Measurements from ENCODE around the gene DDA1. TPM values are rescaled to one million over a fixed set of nuclear protein-coding genes. Genes with fewer than 3 reads are reported as not detected.
A peak's percentile ranks its signal among the peaks of the same experiment; 100 is the strongest.

DDA1 gene
- total and polyA plus RNA-seq, 9 of the 15 experiments (the other 6 are each of a cell fraction or from before 2014, with no cell fraction given): 1.4 to 83.8 (median 33.8) TPM

DNA sequence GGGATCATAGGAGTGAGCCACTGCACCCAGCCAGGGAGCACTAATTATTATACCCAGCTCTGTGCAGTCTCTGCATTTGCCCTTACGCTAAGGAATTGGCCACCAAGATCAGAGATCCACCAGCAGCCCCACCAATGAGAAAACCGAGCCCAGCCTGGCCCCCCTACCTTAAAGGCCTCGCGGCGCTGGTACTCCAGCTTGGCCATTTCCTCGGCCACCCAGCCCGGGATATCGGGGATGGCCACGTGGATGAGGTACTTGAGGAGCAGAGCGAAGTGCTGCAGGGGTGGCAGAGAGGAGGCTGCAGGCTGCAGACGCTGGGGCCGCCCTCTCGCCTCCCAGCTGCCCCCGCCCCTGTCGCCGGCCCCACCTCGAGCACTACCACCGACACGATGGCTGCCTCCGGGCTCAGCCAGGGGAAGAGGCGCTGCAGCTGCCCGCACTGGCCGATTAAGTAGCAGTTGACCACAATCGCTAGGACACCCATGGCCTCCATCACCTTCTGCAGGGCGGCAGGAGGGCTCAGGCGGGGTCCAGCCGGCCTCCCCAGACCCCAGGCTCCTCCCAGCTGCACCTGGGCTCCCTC, 17.8 kb downstream of the DDA1 start:
- CTCF ChIA-PET (ENCODE audit: low intra/inter-chr PET ratio): no interaction called here

More for the DNA sequence above, 17.8 kb downstream of the DDA1 start:
- Histone ChIP-seq H3K4me2 (ENCODE audit: insufficient read depth, low read length) (no peak overlapping the region), H3K9ac (ENCODE audit: insufficient read depth in 1 of 2, low read depth in 2 of 2, low read length in 2 of 2) (no peak overlapping the region), H3K27me3 (ENCODE audit: control insufficient read depth in 2 of 2, insufficient read depth in 2 of 2, low read length in 2 of 2) (no peaks in the 10 kb centered on the region), H3K4me3 (no peak overlapping the region), H3K9me3 (replicated peaks; ENCODE audit: control insufficient read depth, insufficient read depth, low read depth, low read length) (no peaks in the 10 kb centered on the region), H3K9me1 (ENCODE audit: control insufficient read depth, insufficient read depth, low read length) (peaks cover 4% of the 10 kb centered on the region), H3K27ac (ENCODE audit: extremely low read depth, low read depth, low read length) (no peak overlapping the region), H3K36me3 (ENCODE audit: control insufficient read depth, insufficient read depth, low read length) (peaks cover 14% of the 10 kb centered on the region), H4K20me1 (replicated peaks; ENCODE audit: control insufficient read depth, insufficient read depth, low read length) (no peaks in the 10 kb centered on the region; the same call in 1 of the 2 replicates), H3K79me2 (ENCODE audit: control insufficient read depth, insufficient read depth, low read length) (no peaks in the 10 kb centered on the region), H2AFZ (ENCODE audit: low read depth, low read length) (no peak overlapping the region), H3K4me1 (replicated peaks in 1 of 2; ENCODE audit: control insufficient read depth in 2 of 2, insufficient read depth in 2 of 2, low read length in 2 of 2) (peaks cover 3 to 51% of the 10 kb centered on the region in 2 experiments; a peak in 4 of 5 replicates)
- DNase-seq (ENCODE audit: extremely low read depth in 1 of 4, low spot score in 3 of 4) (no peak), FAIRE-seq (no peak), ATAC-seq (no peak)
- 93% methylated on average over 9 of the region's 27 CpGs for WGBS (ENCODE audit: insufficient coverage, low coverage, missing lambda C conversion rate)
- TF ChIP-seq POLR2G (IDR thresholded peaks at IDR 0.05; ENCODE audit: low read depth, low read length) (peak; percentile 46; the same call in 1 of the 2 replicates), RBM14 (IDR thresholded peaks at IDR 0.05; ENCODE audit: borderline replicate concordance, insufficient read depth, low read depth, low read length) (0 out of 2 replicates have a peak, but pooled peaks have one; percentile 56), POLR2B (IDR thresholded peaks at IDR 0.05; ENCODE audit: low read depth, partially characterized antibody) (no peak), FOS (IDR thresholded peaks at IDR 0.05; ENCODE audit: extremely low read depth, insufficient read length) (no peak), FIP1L1 (IDR thresholded peaks at IDR 0.05; ENCODE audit: low read depth, low read length, poor library complexity, severe bottlenecking) (peak; percentile 20)
- POLR2A ChIA-PET: interaction anchor here (1.6 to 6.9 kb wide), 3 partner anchors 7 to 18 kb away, joined by 6 to 41 read pairs (median 9); partner anchors contain the start of genes ANO8 and DDA1
- in situ Hi-C loops (cut with MboI) (no loop called here), intact Hi-C loops (cut with micrococcal nuclease) (no loop called here)
- BruUV-seq (replicated peaks): no TSS peak

Data from K562 (cell line).